H1 (cell line): ENCODE measurements around the gene RAET1G. TPM values are rescaled to one million over a fixed set of nuclear protein-coding genes. Genes with fewer than 3 reads are reported as not detected.

Experiments used
- BACH1 ChIP-seq: IDR thresholded peaks from 2 replicates; pipeline ENCODE4 v1.6.1; 2012; ENCODE audit warnings: low read length, improper control_type of control experiment
- E2F6 ChIP-seq: IDR thresholded peaks from 2 replicates; pipeline ENCODE4 v1.6.1; 2012; ENCODE audit warnings: inconsistent platforms
- polyA plus RNA-seq, 7 experiments: library from polyadenylated mRNA; depleted of rRNA in 3 of 7; stranded (reverse) in 5 of 7; unstranded in 2 of 7; fragments of >200 nt in 5 of 7; fragments of 200-250 nt in 2 of 7; gene quantifications; 1 replicate in 5 of 7; 2 replicates in 1 of 7; 4 replicates in 1 of 7; pipeline versions ENCODE4 v1.2.1 to v1.2.3, GENCODE V29; 2011 to 2013; ENCODE audit warnings: missing spikeins in 2 of 7, mixed read lengths in 2 of 7
- total RNA-seq: library from RNA; stranded (reverse); fragmentation: NEBNext Ultra II Directional; extraction: Animal tissue kit (Norgen Biotek cat#: 25700); gene quantifications from 2 replicates; pipeline ENCODE4 v1.2.1, GENCODE V29; 2021

The RAET1G gene
- total and polyA plus RNA-seq, 2 of the 8 experiments (the other 6 are each of a cell fraction or from before 2014, with no cell fraction given) = 0.08 TPM; not detected in 1

DNA sequence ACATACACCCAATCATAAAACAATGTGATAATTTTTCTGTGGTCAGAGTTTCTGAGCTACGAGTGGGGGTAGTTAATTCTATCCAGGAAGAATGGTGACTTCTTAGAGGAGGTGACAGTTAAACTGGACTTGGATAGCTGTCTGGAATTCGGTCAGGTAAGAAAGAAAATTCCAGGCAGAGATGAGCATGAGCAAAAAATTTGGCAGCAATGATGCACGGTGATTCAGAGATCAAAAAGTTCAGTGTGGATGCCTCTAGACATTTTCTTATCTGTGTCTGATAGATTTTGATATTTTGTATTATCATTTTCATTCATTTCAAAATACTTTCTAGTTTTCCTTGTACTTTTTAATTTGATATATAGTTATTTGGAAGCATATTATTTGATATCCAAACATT is 37.0 kb downstream of the RAET1G start (continued):
- TF ChIP-seq E2F6 = no peak
- TF ChIP-seq BACH1 = no peak
